ENCODE data around the gene TAMALIN.

- TF ChIP-seq CTCF (IDR thresholded peaks at IDR 0.05; ENCODE audit: borderline replicate concordance, extremely low read depth, low read length, poor library complexity, severe bottlenecking) (peak; percentile 98), EZH2 (IDR thresholded peaks at IDR 0.05; ENCODE audit: borderline replicate concordance, low read depth, low read length, severe bottlenecking) (no peak)
Measured at GRCh38 chr12:51980051-51980808, 26.5 kb upstream of the TAMALIN start.

Measured in DND-41 (cell line).